ENCODE results near the gene PDGFB.

The PDGFB gene

DNA sequence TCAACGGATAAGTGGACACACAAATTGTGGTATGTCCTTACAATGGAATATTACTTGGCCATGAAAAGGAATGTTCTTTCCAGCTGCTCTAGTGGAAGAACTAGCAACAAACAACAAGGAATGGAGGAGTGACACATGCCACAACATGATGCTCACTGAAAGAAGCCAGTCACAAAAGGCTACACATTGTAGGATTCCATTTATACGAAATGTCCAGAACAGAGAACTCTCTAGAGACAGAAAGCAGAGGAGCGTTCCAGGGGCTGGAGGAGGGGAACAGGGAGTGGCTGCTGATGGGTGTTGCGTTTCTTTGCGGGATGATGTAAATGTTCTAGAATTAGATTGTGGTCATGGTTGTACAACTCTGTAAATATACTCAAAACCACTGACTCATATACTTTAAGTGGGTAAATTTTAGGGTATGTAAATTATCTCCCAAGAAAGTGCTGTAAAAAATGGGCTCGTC lies 32.4 kb upstream of the PDGFB start:
- DNase-seq (ENCODE audit: low read depth), result no peak
- TF ChIP-seq CTCF (IDR thresholded peaks at IDR 0.05; ENCODE audit: low read depth, low read length, missing control alignments), result no peak
- no peak overlapping the region for H3K4me3 ChIP-seq (ENCODE audit: low read depth, low read length)
- in situ Hi-C loops (cut with HindIII; ENCODE audit: low sequenced_read_pairs), result no loop called here

GRCh38 chr22:39276440-39277141 lies 31.8 kb upstream of the PDGFB start:
- no peak for DNase-seq (ENCODE audit: low read depth)
- TF ChIP-seq CTCF (IDR thresholded peaks at IDR 0.05; ENCODE audit: low read depth, low read length, missing control alignments), result no peak
- in situ Hi-C loops (cut with HindIII; ENCODE audit: low sequenced_read_pairs), result no loop called here
- no peak overlapping the region for H3K4me3 ChIP-seq (ENCODE audit: low read depth, low read length)

GRCh38 chr22:39275814-39276439 lies 31.1 kb upstream of the PDGFB start:
- in situ Hi-C loops (cut with HindIII; ENCODE audit: low sequenced_read_pairs), result no loop called here
- TF ChIP-seq CTCF (IDR thresholded peaks at IDR 0.05; ENCODE audit: low read depth, low read length, missing control alignments), result no peak
- DNase-seq (ENCODE audit: low read depth), result no peak

DNA sequence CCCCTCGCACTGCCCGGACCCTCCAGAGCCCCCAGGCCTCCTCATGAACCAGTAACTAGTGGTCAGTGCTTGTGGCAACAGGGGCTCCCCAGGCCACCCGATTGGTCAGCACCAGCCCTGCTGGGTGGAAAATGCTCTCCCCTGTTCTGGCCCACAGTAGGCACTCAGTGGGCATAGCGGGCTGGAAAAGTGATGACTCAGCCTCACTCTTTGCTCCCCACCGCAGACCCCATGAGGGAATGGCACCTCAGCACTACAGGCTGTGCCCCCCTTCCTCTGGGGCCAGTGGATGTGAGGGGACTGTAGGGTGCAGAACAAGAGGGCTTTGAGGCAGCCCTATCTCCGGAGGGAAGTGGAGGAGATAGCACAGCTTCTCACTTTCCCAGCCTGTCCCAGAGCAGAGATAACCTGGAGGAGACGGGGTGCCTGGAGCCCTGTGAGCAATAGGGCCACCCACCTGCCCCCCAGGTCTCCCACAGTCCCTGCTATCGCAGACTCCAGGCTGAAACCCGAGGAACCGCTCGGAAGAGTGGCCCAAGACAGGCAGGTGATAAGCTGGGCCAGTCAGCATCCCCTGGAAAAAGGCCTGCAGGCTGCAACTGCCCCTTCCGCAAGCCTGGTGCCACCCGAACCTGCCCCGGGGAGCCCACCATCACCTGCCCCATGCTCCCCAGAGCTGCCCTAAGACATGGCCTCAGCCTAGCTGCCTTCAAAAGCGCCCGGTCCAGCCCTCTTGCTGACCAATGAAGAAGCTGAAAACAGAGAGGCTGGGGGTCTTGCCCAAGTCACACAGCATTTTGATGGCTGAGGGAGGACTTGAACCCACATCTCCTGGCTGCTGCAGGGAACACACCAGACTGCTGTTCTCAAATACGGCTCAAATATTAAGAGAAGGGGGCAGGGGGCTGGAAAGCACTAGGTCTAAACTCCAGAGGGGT lies 29.4 kb upstream of the PDGFB start:
- TF ChIP-seq CTCF (IDR thresholded peaks at IDR 0.05; ENCODE audit: low read depth, low read length, missing control alignments), result no peak
- DNase-seq (ENCODE audit: low read depth), result no peak
- in situ Hi-C loops (cut with HindIII; ENCODE audit: low sequenced_read_pairs), result no loop called here
- no peak overlapping the region for H3K4me3 ChIP-seq (ENCODE audit: low read depth, low read length)

More at GRCh38 chr22:39275814-39276439, 31.1 kb upstream of the PDGFB start:
- no peak overlapping the region for H3K4me3 ChIP-seq (ENCODE audit: low read depth, low read length)

GRCh38 chr22:39270792-39271191 lies 26.0 kb upstream of the PDGFB start:
- no peak for DNase-seq (ENCODE audit: low read depth)
- no peak overlapping the region for H3K4me3 ChIP-seq (ENCODE audit: low read depth, low read length)
- in situ Hi-C loops (cut with HindIII; ENCODE audit: low sequenced_read_pairs), result no loop called here
- no peak for TF ChIP-seq CTCF (IDR thresholded peaks at IDR 0.05; ENCODE audit: low read depth, low read length, missing control alignments)

- no peak overlapping the region for H3K4me3 ChIP-seq (ENCODE audit: low read depth, low read length)
- TF ChIP-seq CTCF (IDR thresholded peaks at IDR 0.05; ENCODE audit: low read depth, low read length, missing control alignments), result no peak
- in situ Hi-C loops (cut with HindIII; ENCODE audit: low sequenced_read_pairs), result no loop called here
- DNase-seq (ENCODE audit: low read depth), result no peak
Measured at GRCh38 chr22:39270280-39270679, 25.5 kb upstream of the PDGFB start.

All from astrocyte of the cerebellum (primary cell).